HPDE6-E6E7 (cell line): ENCODE measurements around the gene CRYZ.
A peak's percentile ranks its signal among the peaks of the same experiment; 100 is the strongest.
"Not testable (repeated sequence)": the region's sequence is repeated elsewhere in the genome, so short reads cannot be mapped to it uniquely, and the experiment has no call there.

ENCODE experiments used
- DNase-seq: peaks from one replicate; pipeline ENCODE4 v3.0.0; 2011; ENCODE audit warnings: missing footprints; ENCODE audit errors: extremely low spot score

CRYZ gene

GRCh38 chr1:74732960-74733603 lies at the start of gene CRYZ, which contains the start of gene TYW3:
Gene CRYZ, minus strand, starts transcription at chr1:74733050. Its CDS starts 8,229 bp downstream, at chr1:74724821.
Gene TYW3, plus strand, starts transcription at chr1:74733152. Its CDS starts 93 bp downstream, at chr1:74733245.
- peak; percentile 63 for DNase-seq

DNA sequence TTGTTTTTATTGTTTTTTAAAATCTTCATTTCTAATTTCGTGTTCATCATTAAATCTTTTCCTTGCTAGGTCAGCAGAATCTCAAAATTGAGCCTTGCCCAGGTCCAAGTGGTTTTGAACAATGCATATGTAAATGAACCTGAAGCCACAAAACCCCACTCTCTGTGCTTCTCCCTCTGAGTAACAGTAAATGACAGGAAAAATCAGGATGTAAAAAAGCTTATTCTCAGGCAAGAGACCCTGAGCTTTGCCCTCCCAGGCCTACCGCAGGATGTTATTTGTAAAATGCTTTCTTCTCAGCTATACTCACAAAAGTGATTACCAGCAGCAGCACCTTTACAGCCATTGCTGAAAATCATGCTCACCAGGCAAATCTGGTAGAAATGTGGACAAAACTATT lies 47.7 kb upstream of the CRYZ start:
- DNase-seq: no peak

DNA sequence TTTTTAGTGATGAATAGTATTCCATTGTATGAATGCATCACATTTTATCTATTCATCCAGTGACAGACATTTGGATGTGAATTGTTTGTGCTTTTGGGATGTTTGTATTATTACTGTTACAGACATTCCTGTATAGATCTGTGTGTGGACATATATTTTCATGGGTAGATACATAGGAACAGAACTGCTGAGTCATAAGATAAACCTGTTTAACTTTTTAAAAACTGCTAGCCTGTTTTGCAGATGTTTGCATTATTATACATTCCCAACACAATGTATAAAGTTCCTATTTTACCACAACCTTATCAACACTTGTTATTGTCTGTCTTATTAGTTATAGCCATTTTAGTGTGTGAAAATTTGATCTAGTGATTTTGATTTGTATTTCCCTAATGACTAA lies 46.9 kb upstream of the CRYZ start:
- no peak for DNase-seq

DNA sequence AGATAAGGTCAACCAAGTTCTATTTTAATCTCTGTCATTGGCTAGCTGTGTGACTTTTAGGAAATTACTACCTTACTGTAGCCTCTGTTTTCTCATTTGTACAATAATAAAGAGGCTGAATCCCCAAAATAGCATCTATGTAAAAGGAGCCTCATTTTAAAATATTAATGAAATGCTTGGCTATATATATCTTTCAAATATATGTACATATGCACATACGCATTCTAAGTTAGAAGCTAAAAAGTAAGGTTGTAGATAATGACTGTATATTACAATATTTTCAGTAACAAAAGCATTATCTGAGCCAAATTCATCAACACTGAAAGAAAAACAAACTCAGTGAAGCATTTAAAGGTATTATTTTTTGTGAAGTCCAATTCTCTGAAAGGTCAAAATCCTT lies 44.7 kb upstream of the CRYZ start:
- no peak for DNase-seq

DNA sequence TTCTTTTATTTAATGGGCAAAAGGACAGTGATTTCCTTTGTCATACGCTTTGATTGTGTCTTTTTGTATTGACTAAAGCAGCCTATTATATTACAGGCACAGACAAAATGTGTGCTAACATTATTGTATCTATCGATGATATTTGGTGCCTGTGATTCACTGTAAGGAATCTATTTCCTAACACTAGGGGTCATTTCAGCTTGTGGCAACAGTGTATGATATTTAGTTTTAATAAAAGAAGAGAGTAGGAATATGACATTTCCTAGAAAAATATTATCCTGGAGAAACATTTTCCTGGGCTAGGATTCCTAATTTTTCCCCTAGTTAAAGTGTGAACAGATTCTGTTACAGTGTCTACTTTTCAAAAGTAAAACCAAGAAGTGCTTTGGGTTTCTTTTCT lies 42.9 kb upstream of the CRYZ start:
- no peak for DNase-seq

- no peak for DNase-seq
Observed at GRCh38 chr1:74773582-74773981, 40.7 kb upstream of the CRYZ start.

GRCh38 chr1:74772945-74773344 lies 40.1 kb upstream of the CRYZ start:
- DNase-seq: no peak

GRCh38 chr1:74771913-74772515 lies 39.2 kb upstream of the CRYZ start:
- peak; percentile 9 for DNase-seq

- no peak for DNase-seq
Observed at GRCh38 chr1:74767490-74767889, 34.6 kb upstream of the CRYZ start.

GRCh38 chr1:74766579-74766978 lies 33.7 kb upstream of the CRYZ start:
- no peak for DNase-seq

- no peak for DNase-seq
Observed at GRCh38 chr1:74763807-74764206, 31.0 kb upstream of the CRYZ start.

DNA sequence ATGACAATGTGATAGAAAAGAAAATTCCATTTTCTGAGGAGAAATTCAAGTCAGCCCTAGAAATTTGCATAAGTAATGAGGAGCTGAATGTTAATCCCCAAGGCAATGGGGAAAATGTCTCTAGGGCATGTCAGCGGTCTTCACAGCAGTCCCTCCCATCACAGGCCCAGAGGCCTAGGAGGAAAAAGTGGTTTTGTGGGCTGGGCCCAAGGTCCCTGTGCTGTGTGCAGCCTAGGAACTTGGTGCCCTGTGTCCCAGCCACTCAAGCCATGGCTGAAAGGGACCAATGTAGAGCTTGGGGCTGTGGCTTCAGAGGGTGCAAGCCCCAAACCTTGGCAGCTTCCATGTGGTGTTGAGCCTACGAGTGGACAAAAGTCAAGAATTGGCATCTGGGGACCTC lies 23.8 kb upstream of the CRYZ start:
- not testable (repeated sequence) for DNase-seq

- DNase-seq: no peak
Observed at GRCh38 chr1:74755475-74755874, 22.6 kb upstream of the CRYZ start.

GRCh38 chr1:74753104-74753503 lies 20.3 kb upstream of the CRYZ start:
- DNase-seq: no peak

GRCh38 chr1:74748960-74749359 lies 16.1 kb upstream of the CRYZ start:
- DNase-seq: no peak

DNA sequence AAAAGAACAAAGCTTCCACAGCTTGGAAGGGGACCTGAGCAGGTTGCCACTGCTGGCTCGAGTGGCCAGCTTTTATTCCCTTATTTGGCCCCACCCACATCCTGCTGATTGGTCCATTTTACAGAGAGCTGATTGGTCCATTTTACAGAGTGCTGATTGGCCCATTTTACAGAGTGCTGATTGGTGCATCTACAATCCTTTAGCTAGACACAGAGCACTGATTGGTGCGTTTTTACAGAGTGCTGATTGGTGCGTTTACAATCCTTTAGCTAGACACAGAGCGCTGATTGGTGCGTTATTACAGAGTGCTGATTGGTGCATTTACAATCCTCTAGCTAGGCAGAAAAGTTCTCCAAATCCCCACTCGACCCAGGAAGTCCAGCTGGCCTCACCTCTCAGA lies 12.4 kb upstream of the CRYZ start:
- not testable (repeated sequence) for DNase-seq

DNA sequence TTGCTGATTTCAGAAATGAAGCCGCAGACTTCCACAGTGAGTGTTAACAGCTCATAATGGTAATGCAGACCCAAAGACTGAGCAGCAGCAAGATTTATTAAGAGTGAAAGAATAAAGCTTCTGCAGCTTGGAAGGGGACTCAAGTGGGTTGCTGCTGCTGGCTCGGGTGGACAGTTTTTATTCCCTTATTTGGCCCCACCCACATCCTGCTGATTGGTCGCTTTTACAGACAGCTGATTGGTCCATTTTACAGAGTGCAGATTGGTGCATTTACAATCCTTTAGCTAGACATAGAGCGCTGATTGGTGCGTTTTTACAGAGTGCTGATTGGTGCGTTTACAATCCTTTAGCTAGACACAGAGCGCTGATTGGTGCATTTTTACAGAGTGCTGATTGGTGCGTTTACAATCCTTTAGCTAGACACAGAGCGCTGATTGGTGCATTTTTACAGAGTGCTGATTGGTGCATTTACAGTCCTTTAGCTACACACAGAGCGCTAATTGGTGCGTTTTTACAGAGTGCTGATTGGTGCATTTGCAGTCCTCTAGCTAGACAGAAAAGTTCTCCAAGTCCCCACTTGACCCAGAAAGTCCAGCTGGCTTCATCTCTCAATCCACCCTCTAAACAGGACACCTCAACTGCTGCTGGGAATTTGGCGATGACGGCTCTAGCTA lies 7.6 kb upstream of the CRYZ start:
- DNase-seq: not testable (repeated sequence)

DNA sequence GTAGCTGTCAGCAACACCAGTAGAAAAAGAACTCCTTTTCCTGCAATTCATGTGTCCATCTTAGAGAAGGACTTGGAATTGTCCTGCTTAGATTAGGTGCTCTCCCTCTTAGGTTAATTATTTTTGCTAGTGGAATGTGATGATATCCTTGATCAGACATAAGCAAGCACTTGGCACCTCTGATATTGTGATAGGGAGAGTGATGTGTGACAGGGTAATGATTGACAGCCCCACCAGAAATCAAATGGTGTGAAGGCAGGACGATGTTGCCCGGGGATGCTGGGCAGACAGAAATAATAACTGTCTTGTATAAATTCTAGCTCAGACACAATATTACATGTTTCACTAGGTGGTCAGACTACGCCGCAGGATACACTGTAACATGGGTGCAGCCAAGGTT lies 4.5 kb upstream of the CRYZ start:
- DNase-seq: no peak

- peak; percentile 33 for DNase-seq
Observed at GRCh38 chr1:74733604-74734484, 994 bp upstream of the CRYZ start.

- DNase-seq: peak; percentile 14
Observed at GRCh38 chr1:74732071-74732946, 541 bp downstream of the CRYZ start.

DNA sequence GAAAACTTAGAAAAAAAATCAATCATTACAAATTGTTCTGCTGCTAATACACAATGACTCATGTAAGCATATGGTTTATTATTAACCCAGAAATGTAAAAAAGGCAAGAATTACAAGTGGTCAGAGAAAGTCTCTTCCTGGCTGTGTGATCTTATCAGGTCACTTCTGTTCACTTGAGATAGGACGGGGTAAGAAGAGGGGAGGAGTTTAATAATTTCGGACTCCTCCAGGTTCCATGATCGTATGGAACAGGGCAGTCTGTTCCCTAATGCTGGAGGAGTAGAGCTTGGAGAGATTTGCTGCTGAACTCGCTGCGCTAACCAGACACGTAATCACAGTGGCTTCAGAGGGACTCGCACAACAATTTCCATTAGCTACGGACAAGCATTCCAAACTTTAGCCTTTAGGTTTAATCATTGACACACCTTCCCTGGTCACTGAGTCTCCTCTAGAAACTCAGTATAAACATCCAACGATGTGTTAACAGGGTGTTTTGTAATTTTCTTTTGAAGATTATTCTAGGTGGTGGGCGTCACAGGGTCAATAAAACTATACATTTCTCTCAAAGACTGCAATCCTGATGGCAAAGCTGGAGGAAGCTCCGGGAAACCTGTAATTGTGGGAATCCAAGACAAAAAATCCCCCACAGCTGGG lies 1.3 kb downstream of the CRYZ start:
- peak; percentile 7 for DNase-seq
